ENCODE data around the gene CA5A. TPM values are rescaled to one million over a fixed set of nuclear protein-coding genes. Genes with fewer than 3 reads are reported as not detected.
A peak's percentile ranks its signal among the peaks of the same experiment; 100 is the strongest.

The CA5A gene
- total and polyA plus RNA-seq, 5 donors: not detected

- Histone ChIP-seq H3K4me3 (ENCODE audit: low read length) (no peak overlapping the region), H3K9me3 (ENCODE audit: control insufficient read depth, low read length) (no peaks in the 10 kb centered on the region), H3K4me1 (ENCODE audit: control insufficient read depth, insufficient read depth, low read length) (peaks cover 12% of the 10 kb centered on the region), H3K27me3 (ENCODE audit: control insufficient read depth, insufficient read depth) (no peaks in the 10 kb centered on the region), H3K27ac (ENCODE audit: low read length) (no peak overlapping the region)
- peak in 2 of 3 donors; percentile 25 to 70 for DNase-seq
- ATAC-seq: no peak
- 69% methylated on average over 15 of the region's 15 CpGs for WGBS
- intact Hi-C loops (cut with DNase I): no loop called here
These were observed 18.5 kb upstream of the CA5A start for GRCh38 chr16:87954826-87955225.

GRCh38 chr16:87954361-87954760 is 18.0 kb upstream of the CA5A start:
- Histone ChIP-seq H3K27ac (ENCODE audit: low read length) (no peak overlapping the region), H3K27me3 (ENCODE audit: control insufficient read depth, insufficient read depth) (no peaks in the 10 kb centered on the region), H3K4me3 (ENCODE audit: low read length) (no peak overlapping the region), H3K4me1 (ENCODE audit: control insufficient read depth, insufficient read depth, low read length) (peaks cover 11% of the 10 kb centered on the region), H3K9me3 (ENCODE audit: control insufficient read depth, low read length) (no peaks in the 10 kb centered on the region)
- intact Hi-C loops (cut with DNase I): no loop called here
- ATAC-seq: no peak
- 70% methylated on average over 14 of the region's 14 CpGs for WGBS
- DNase-seq: peak; percentile 31 to 78 (median 76)

GRCh38 chr16:87953308-87954215 is 17.2 kb upstream of the CA5A start:
- ATAC-seq: no peak
- H3K27me3 ChIP-seq (ENCODE audit: control insufficient read depth, insufficient read depth): no peaks in the 10 kb centered on the region
- H3K4me3 ChIP-seq (ENCODE audit: low read length): no peak overlapping the region
- no peaks in the 10 kb centered on the region for H3K9me3 ChIP-seq (ENCODE audit: control insufficient read depth, low read length)
- WGBS: 64% methylated on average over 15 of the region's 15 CpGs
- intact Hi-C loops (cut with DNase I): no loop called here
- peaks cover 9% of the 10 kb centered on the region for H3K4me1 ChIP-seq (ENCODE audit: control insufficient read depth, insufficient read depth, low read length)
- H3K27ac ChIP-seq (ENCODE audit: low read length): no peak overlapping the region
- no peak for DNase-seq

- Histone ChIP-seq H3K27ac (ENCODE audit: low read length) (no peak overlapping the region), H3K4me3 (ENCODE audit: low read length) (no peak overlapping the region), H3K9me3 (ENCODE audit: control insufficient read depth, low read length) (no peaks in the 10 kb centered on the region), H3K4me1 (ENCODE audit: control insufficient read depth, insufficient read depth, low read length) (peaks cover 9% of the 10 kb centered on the region), H3K27me3 (ENCODE audit: control insufficient read depth, insufficient read depth) (no peaks in the 10 kb centered on the region)
- ATAC-seq (no peak), DNase-seq (no peak)
- 88% methylated on average over 16 of the region's 16 CpGs for WGBS
- intact Hi-C loops (cut with DNase I): no loop called here
These were observed 16.4 kb upstream of the CA5A start for GRCh38 chr16:87952751-87953150.

- Histone ChIP-seq H3K4me3 (ENCODE audit: low read length) (peak overlapping the region; percentile 95), H3K4me1 (ENCODE audit: control insufficient read depth, insufficient read depth, low read length) (peaks cover 9% of the 10 kb centered on the region), H3K27ac (ENCODE audit: low read length) (peak overlapping the region; percentile 93), H3K27me3 (ENCODE audit: control insufficient read depth, insufficient read depth) (no peaks in the 10 kb centered on the region), H3K9me3 (ENCODE audit: control insufficient read depth, low read length) (no peaks in the 10 kb centered on the region)
- DNase-seq: peak in 2 of 3 donors; percentile 76 to 77
- 1% methylated on average over 82 of the region's 82 CpGs for WGBS
- intact Hi-C loops (cut with DNase I): no loop called here
- ATAC-seq: no peak
These were observed 15.5 kb upstream of the CA5A start for GRCh38 chr16:87951552-87952538.

GRCh38 chr16:87950765-87951551 is 14.6 kb upstream of the CA5A start, which contains the start of gene BANP:
BANP (plus strand) TSS chr16:87951434; CDS start chr16:87975116, 23,682 bp downstream.
- H3K4me1 ChIP-seq (ENCODE audit: control insufficient read depth, insufficient read depth, low read length): peaks cover 5% of the 10 kb centered on the region
- intact Hi-C loops (cut with DNase I): no loop called here
- ATAC-seq (peak; percentile 97 to 98), DNase-seq (peak; percentile 99)
- peak within 1 kb of the TSS; percentile 95 for H3K4me3 ChIP-seq (ENCODE audit: low read length)
- under 1% methylated on average over 73 of the region's 73 CpGs for WGBS
- no peaks in the 10 kb centered on the region for H3K27me3 ChIP-seq (ENCODE audit: control insufficient read depth, insufficient read depth)
- peak within 1 kb of the TSS; percentile 93 for H3K27ac ChIP-seq (ENCODE audit: low read length)
- H3K9me3 ChIP-seq (ENCODE audit: control insufficient read depth, low read length): no peaks in the 10 kb centered on the region

- 86% methylated on average over 16 of the region's 16 CpGs for WGBS
- ATAC-seq (no peak), DNase-seq (no peak)
These were observed 12.9 kb upstream of the CA5A start for GRCh38 chr16:87949071-87949744.

GRCh38 chr16:87948735-87949070 is 12.4 kb upstream of the CA5A start:
- WGBS: 95% methylated on average over 5 of the region's 5 CpGs
- Histone ChIP-seq H3K27ac (ENCODE audit: low read length) (no peak overlapping the region), H3K4me1 (ENCODE audit: control insufficient read depth, insufficient read depth, low read length) (peaks cover 2% of the 10 kb centered on the region), H3K9me3 (ENCODE audit: control insufficient read depth, low read length) (no peaks in the 10 kb centered on the region), H3K4me3 (ENCODE audit: low read length) (no peak overlapping the region), H3K27me3 (ENCODE audit: control insufficient read depth, insufficient read depth) (no peaks in the 10 kb centered on the region)
- ATAC-seq (no peak), DNase-seq (no peak)
- intact Hi-C loops (cut with DNase I): no loop called here

More at GRCh38 chr16:87949071-87949744, 12.9 kb upstream of the CA5A start:
- intact Hi-C loops (cut with DNase I): no loop called here
- no peak overlapping the region for H3K4me3 ChIP-seq (ENCODE audit: low read length)
- no peaks in the 10 kb centered on the region for H3K27me3 ChIP-seq (ENCODE audit: control insufficient read depth, insufficient read depth)
- peaks cover 2% of the 10 kb centered on the region for H3K4me1 ChIP-seq (ENCODE audit: control insufficient read depth, insufficient read depth, low read length)
- H3K9me3 ChIP-seq (ENCODE audit: control insufficient read depth, low read length): no peaks in the 10 kb centered on the region
- H3K27ac ChIP-seq (ENCODE audit: low read length): no peak overlapping the region

GRCh38 chr16:87948119-87948545 is 11.8 kb upstream of the CA5A start:
- WGBS: 71% methylated on average over 12 of the region's 12 CpGs
- ATAC-seq (no peak), DNase-seq (no peak)
- no peaks in the 10 kb centered on the region for H3K9me3 ChIP-seq (ENCODE audit: control insufficient read depth, low read length)
- no peak overlapping the region for H3K27ac ChIP-seq (ENCODE audit: low read length)
- intact Hi-C loops (cut with DNase I): no loop called here
- H3K4me3 ChIP-seq (ENCODE audit: low read length): no peak overlapping the region
- H3K4me1 ChIP-seq (ENCODE audit: control insufficient read depth, insufficient read depth, low read length): peaks cover 2% of the 10 kb centered on the region
- H3K27me3 ChIP-seq (ENCODE audit: control insufficient read depth, insufficient read depth): no peaks in the 10 kb centered on the region

All from right cardiac atrium (tissue), 5 donors.